ENCODE measurements around the gene SMIM17. TPM values are rescaled to one million over a fixed set of nuclear protein-coding genes. Genes with fewer than 3 reads are reported as not detected.
A peak's percentile ranks its signal among the peaks of the same experiment; 100 is the strongest.

Gene SMIM17
- total and polyA plus RNA-seq, 2 experiments from 2014 or later = 0.63 TPM; not detected in 1

- TF ChIP-seq REST (IDR thresholded peaks at IDR 0.05; ENCODE audit: unreplicated experiment) (no peak), NANOG (IDR thresholded peaks at IDR 0.05; ENCODE audit: borderline replicate concordance) (no peak), ZNF331 (CRISPR knock-in tag; IDR thresholded peaks at IDR 0.05; ENCODE audit: low read depth) (no peak), EZH2 (IDR thresholded peaks at IDR 0.05; ENCODE audit: low read depth, unreplicated experiment) (no peak)
Measured at GRCh38 chr19:56608274-56608964, 34.5 kb upstream of the SMIM17 start (continued).

GRCh38 chr19:56611288-56611687, 31.7 kb upstream of the SMIM17 start:
- Histone ChIP-seq H3K36me3 (ENCODE audit: insufficient read depth) (no peaks in the 10 kb centered on the region), H3K9me2 (ENCODE audit: insufficient read depth) (no peaks in the 10 kb centered on the region), H3K27me3 (ENCODE audit: insufficient read depth) (no peaks in the 10 kb centered on the region), H3F3A (replicated peaks; ENCODE audit: low read depth) (no peaks in the 10 kb centered on the region), H3K79me2 (replicated peaks; ENCODE audit: insufficient read depth) (peaks cover 34% of the 10 kb centered on the region), H2AFZ (no peak overlapping the region), H3K4me2 (no peak overlapping the region), H3K4me3 (no peak overlapping the region), H3K27ac (ENCODE audit: low read depth) (no peak overlapping the region), H3K4me1 (ENCODE audit: insufficient read depth) (no peaks in the 10 kb centered on the region), H4K20me1 (replicated peaks; ENCODE audit: insufficient read depth) (no peaks in the 10 kb centered on the region; the same call in 1 of the 2 replicates)
- H3K36me3 Mint-ChIP-seq (ENCODE audit: low read depth) = peaks cover 86% of the 10 kb centered on the region
- no peak overlapping the region for H3K27ac Mint-ChIP-seq
- DNase-seq (ENCODE audit: low spot score) = peak; percentile 58
- no peak overlapping the region for H3K4me3 Mint-ChIP-seq
- H3K4me1 Mint-ChIP-seq = no peaks in the 10 kb centered on the region; the same call in 2 of the 3 replicates
- peaks cover 86% of the 10 kb centered on the region for H3K9me3 Mint-ChIP-seq
- H3K27me3 Mint-ChIP-seq (ENCODE audit: insufficient read depth, low read depth, poor library complexity) = peaks cover 4% of the 10 kb centered on the region
- ATAC-seq = peak; percentile 64
- TF ChIP-seq CTCF (conservative IDR thresholded peaks at IDR 0.05; ENCODE audit: low read depth in 2 of 2) = peak; percentile 51 to 55
- no peak for TF ChIP-seq POLR2AphosphoS5 (IDR thresholded peaks at IDR 0.05; ENCODE audit: low read depth)
- no peak for TF ChIP-seq ZNF462 (CRISPR knock-in tag; IDR thresholded peaks at IDR 0.05)

All from GM23338 (cell line).